Neural crest cell (in vitro differentiated cells): Measurements from ENCODE around the gene UFSP2. TPM values are rescaled to one million over a fixed set of nuclear protein-coding genes. Genes with fewer than 3 reads are reported as not detected.

ENCODE experiments used
- DNase-seq: peaks from one replicate; pipeline ENCODE4 v3.0.0; 2021; ENCODE audit warnings: low read depth, mixed read lengths, low spot score
- H3K27ac Mint-ChIP-seq: one replicate; pipeline ENCODE4 v1.8.0; 2021; ENCODE audit warnings: mild to moderate bottlenecking, mixed read lengths; ENCODE audit not compliant: unreplicated experiment
- H3K27me3 Mint-ChIP-seq: 2 replicates; pipeline ENCODE4 v1.8.0; 2021; ENCODE audit warnings: low read depth, mild to moderate bottlenecking, mixed read lengths
- H3K36me3 Mint-ChIP-seq: 2 replicates; pipeline ENCODE4 v1.8.0; 2021; ENCODE audit warnings: low read depth, mild to moderate bottlenecking, mixed read lengths
- H3K4me1 Mint-ChIP-seq: 2 replicates; pipeline ENCODE4 v1.8.0; 2021; ENCODE audit warnings: mixed read lengths
- H3K4me3 Mint-ChIP-seq: one replicate; pipeline ENCODE4 v1.8.0; 2021; ENCODE audit warnings: mild to moderate bottlenecking, mixed read lengths
- H3K9me3 Mint-ChIP-seq: 2 replicates; pipeline ENCODE4 v1.8.0; 2021; ENCODE audit warnings: mixed read lengths
- CTCF ChIP-seq: fragments of 200-600 bp; sonication (generic); conservative IDR thresholded peaks from 2 replicates; pipeline ENCODE4 v1.5.0; 2021; ENCODE audit warnings: antibody characterized with exemption, mild to moderate bottlenecking
- total RNA-seq: library from RNA; stranded (reverse); gene quantifications from 2 replicates; pipeline ENCODE4 v1.2.1, GENCODE V29; 2021

Gene UFSP2
- total RNA-seq, 1 donor from 2014 or later, result 28.6 TPM

- H3K4me1 Mint-ChIP-seq, result peaks cover 14% of the 10 kb centered on the region
- peaks cover 5% of the 10 kb centered on the region for H3K36me3 Mint-ChIP-seq
These were observed 33.6 kb downstream of the UFSP2 start for GRCh38 chr4:185392156-185392555.

GRCh38 chr4:185390941-185391340 lies 34.8 kb downstream of the UFSP2 start:
- Mint-ChIP-seq H3K36me3 (peaks cover 5% of the 10 kb centered on the region), H3K9me3 (no peaks in the 10 kb centered on the region), H3K27me3 (peaks cover 14% of the 10 kb centered on the region), H3K27ac (no peak overlapping the region), H3K4me1 (peaks cover 9% of the 10 kb centered on the region), H3K4me3 (no peak overlapping the region)
- no peak for DNase-seq
- no peak for TF ChIP-seq CTCF

More at GRCh38 chr4:185392156-185392555, 33.6 kb downstream of the UFSP2 start:
- Mint-ChIP-seq H3K9me3 (no peaks in the 10 kb centered on the region), H3K27me3 (peaks cover 15% of the 10 kb centered on the region), H3K27ac (no peak overlapping the region), H3K4me3 (no peak overlapping the region)
- TF ChIP-seq CTCF, result no peak
- DNase-seq, result no peak

GRCh38 chr4:185387957-185388356 lies 37.8 kb downstream of the UFSP2 start:
- Mint-ChIP-seq H3K4me3 (no peak overlapping the region), H3K27me3 (peaks cover 3% of the 10 kb centered on the region), H3K36me3 (peaks cover 5% of the 10 kb centered on the region), H3K27ac (no peak overlapping the region), H3K4me1 (peaks cover 14% of the 10 kb centered on the region), H3K9me3 (no peaks in the 10 kb centered on the region)
- TF ChIP-seq CTCF, result no peak
- no peak for DNase-seq

GRCh38 chr4:185384930-185385331 lies 40.8 kb downstream of the UFSP2 start:
- no peak overlapping the region for H3K4me3 Mint-ChIP-seq
- TF ChIP-seq CTCF, result no peak
- peaks cover 14% of the 10 kb centered on the region for H3K4me1 Mint-ChIP-seq
- peaks cover 7% of the 10 kb centered on the region for H3K9me3 Mint-ChIP-seq
- no peaks in the 10 kb centered on the region for H3K27me3 Mint-ChIP-seq
- H3K27ac Mint-ChIP-seq, result no peak overlapping the region
- H3K36me3 Mint-ChIP-seq, result peaks cover 16% of the 10 kb centered on the region
- no peak for DNase-seq

- no peak for TF ChIP-seq CTCF
- H3K36me3 Mint-ChIP-seq, result peaks cover 16% of the 10 kb centered on the region
- H3K27ac Mint-ChIP-seq, result no peak overlapping the region
- no peaks in the 10 kb centered on the region for H3K27me3 Mint-ChIP-seq
- H3K4me1 Mint-ChIP-seq, result peaks cover 14% of the 10 kb centered on the region
- H3K9me3 Mint-ChIP-seq, result peaks cover 7% of the 10 kb centered on the region
- no peak for DNase-seq
- H3K4me3 Mint-ChIP-seq, result no peak overlapping the region
These were observed 41.7 kb downstream of the UFSP2 start for GRCh38 chr4:185384061-185384460.

- DNase-seq, result no peak
- H3K4me1 Mint-ChIP-seq, result peaks cover 14% of the 10 kb centered on the region
- TF ChIP-seq CTCF, result no peak
- no peaks in the 10 kb centered on the region for H3K27me3 Mint-ChIP-seq
- peaks cover 19% of the 10 kb centered on the region for H3K36me3 Mint-ChIP-seq
- H3K4me3 Mint-ChIP-seq, result no peak overlapping the region
- H3K27ac Mint-ChIP-seq, result no peak overlapping the region
- H3K9me3 Mint-ChIP-seq, result peaks cover 7% of the 10 kb centered on the region
These were observed 42.3 kb downstream of the UFSP2 start for GRCh38 chr4:185383451-185383850.
